GM19468 (cell line): ENCODE measurements around the gene HSD11B2.

Experiments
- ATAC-seq: cut with Tn5 transposase; IDR thresholded peaks from one replicate; pipeline ENCODE4 v1.9.1; 2021; ENCODE audit warnings: mild to moderate bottlenecking, moderate library complexity, moderate number of reproducible peaks; ENCODE audit not compliant: unreplicated experiment; ENCODE audit errors: extremely low read depth

The HSD11B2 gene

GRCh38 chr16:67468731-67469130 is 37.8 kb downstream of the HSD11B2 start:
- no peak for ATAC-seq

- ATAC-seq = no peak
Observed at GRCh38 chr16:67470359-67470758, 39.4 kb downstream of the HSD11B2 start.

GRCh38 chr16:67471758-67472384 is 41.0 kb downstream of the HSD11B2 start:
- no peak for ATAC-seq

GRCh38 chr16:67474551-67475455 is 43.9 kb downstream of the HSD11B2 start:
- ATAC-seq = no peak

GRCh38 chr16:67477960-67478554 is 47.1 kb downstream of the HSD11B2 start:
- no peak for ATAC-seq

GRCh38 chr16:67480833-67481560 is 50.1 kb downstream of the HSD11B2 start, which contains the start of gene ATP6V0D1:
Gene ATP6V0D1 (minus strand): TSS chr16:67481157. CDS start chr16:67481086, 71 bp downstream.
- ATAC-seq = peak; percentile 90

GRCh38 chr16:67481561-67482232 is 50.8 kb downstream of the HSD11B2 start:
- no peak for ATAC-seq

GRCh38 chr16:67482233-67482924 is 51.5 kb downstream of the HSD11B2 start:
- ATAC-seq = no peak

- no peak for ATAC-seq
Observed at GRCh38 chr16:67483150-67483549, 52.2 kb downstream of the HSD11B2 start, which contains the start of gene AGRP. Gene AGRP (minus strand): TSS chr16:67483547. CDS start chr16:67483398, 149 bp downstream.

GRCh38 chr16:67483731-67484525 is 53.0 kb downstream of the HSD11B2 start:
- no peak for ATAC-seq

- no peak for ATAC-seq
Observed at GRCh38 chr16:67486805-67487204, 55.9 kb downstream of the HSD11B2 start.
